GM21526 (cell line): ENCODE measurements around the gene SETD3.

Source experiments
- ATAC-seq: cut with Tn5 transposase; IDR thresholded peaks from one replicate; pipeline ENCODE4 v1.9.1; 2021; ENCODE audit warnings: moderate library complexity; ENCODE audit not compliant: unreplicated experiment, low FRiP score

The SETD3 gene

DNA sequence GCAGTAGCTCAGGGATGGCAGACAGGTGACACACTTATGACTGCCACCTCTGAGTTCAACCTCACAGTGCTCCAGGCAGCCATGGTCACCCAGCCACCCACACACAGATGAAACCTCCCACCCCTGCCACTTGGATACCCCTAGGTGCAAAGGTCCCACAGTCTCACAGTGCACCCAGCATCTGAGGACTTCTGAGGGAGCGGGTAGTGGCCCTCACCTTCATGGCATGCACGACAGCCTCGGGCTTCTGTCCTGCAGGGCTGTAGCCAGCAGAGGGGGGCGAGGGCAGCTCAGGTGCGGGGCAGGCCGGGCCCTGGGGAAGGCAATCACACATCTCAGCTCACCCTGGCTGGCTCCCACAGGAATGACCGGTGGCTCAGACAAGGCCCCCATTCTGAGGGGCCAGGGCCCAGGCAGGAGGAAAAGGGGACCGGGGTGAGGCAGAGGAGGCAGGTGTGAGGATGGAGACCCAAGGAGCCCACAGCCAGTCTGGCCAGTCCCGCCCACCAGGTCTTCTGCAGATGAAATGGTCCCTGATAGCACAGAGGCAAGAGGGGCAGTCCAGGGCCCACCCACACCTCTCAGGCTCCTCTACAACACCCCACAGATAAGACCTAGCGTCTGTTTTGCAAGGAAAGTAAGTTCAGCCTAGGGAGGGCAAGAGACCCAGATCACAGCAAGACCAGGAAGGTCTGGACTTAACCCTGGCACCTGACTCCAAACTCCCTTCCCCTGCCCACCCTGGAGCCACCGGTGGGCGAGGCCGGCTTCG lies 36.4 kb upstream of the SETD3 start:
- ATAC-seq = no peak

- no peak for ATAC-seq
Measured at GRCh38 chr14:99516156-99516870, 35.7 kb upstream of the SETD3 start.

DNA sequence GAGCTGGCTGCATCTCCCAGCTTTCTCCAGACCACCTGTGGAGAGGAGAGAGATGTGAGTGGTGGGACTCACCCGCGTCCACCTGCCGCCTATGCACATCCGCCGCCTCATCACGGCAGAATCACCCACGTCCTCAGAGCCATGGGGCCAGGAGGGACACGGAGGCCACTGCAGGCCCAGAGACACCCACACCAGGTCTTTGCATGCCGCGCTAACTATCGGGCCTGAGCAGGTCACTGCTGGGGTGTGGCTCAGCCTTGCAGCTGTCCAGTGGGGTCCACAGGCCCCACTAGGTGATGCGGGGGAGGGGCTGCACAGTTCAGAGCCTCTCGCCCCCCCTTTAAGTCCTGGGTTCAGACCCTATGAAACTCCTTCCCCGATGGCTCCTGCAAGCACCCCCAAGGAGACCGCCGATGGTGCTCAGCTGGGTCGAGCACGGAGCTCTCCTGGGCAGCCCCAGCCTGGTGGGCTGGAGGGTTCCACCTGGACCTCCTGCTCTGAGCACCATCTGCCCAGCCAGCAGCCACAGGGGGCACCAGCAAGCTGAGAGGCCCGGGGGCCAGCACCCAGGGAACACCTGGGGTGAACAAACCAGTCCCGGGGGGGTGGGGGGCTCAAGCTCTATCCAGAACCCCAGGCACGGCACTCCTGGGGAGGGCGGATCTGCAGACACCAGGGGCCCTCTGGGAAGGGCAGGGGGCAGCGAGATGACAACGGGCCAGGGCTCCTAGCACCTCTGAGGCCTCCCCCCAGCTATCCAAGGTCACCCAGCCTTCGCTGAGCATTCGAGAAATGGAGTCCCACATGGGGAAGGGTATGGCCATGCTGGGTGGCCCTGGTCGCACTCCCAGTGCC lies 34.9 kb upstream of the SETD3 start:
- ATAC-seq = no peak

DNA sequence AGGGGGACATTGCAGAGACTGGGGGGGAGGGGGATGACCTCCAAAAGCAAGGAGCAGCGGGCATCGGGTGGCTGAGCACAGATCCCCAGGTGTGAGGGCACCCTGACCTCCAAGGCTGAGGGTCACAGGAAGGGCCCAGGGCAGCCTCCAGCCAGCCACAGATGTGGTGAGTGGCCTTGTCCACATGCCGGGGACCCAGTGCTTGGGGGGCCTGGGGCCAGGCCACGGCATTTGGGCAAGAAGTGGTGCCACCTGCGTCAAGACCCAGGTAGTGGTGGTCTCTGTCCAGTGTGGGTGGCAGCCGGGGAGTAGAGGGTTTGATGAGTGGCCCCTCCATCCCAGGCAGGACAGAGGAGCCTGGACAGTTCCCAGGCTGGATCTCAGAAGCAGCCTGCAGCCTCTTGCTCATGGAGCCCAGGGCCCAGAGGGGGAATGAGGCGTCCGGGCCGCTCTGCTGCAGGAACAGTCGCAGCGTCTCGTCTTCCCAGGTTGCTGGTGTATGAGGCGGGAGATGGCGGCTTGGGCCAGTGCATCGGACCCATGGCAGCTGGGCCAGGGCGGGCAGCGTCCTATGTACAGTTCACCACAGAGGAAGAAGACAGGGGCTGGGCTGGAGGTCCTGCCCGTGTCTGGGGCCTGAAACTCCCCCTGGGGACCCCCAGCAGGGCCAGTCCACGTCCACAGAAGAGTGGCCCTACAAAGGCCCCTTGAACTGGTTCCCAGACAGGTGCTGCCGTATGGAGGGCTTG lies 34.1 kb upstream of the SETD3 start:
- no peak for ATAC-seq

DNA sequence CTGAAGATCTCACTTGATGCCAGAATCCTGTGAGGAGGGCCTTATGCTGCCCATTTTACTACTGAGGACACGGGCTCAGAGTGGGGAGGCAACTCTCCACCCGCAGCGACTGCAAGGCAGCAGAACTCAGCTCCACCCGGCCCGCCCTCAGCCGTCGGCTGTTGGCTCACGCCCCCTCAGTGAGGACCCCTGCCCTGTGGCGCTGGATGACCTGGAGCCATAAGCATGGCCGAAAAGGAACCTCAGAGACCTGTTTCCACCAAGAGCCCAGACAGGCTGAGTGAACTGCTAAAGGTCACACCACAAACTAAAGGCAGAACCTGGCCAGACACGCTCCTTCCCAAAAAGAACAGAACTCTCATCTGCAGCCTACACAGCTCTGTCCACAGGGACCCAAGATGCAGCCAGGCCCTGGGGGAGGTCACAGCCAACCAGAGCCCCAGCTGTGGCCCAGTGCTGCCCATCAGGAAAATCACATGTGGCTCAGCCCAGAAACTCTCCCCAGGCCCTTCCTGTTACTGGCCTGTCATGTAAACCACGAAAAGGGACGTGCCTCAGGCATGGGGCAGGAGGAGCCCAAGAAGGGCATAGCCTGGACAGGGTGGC lies 33.4 kb upstream of the SETD3 start:
- ATAC-seq = no peak

GRCh38 chr14:99513183-99513694 lies 32.6 kb upstream of the SETD3 start:
- no peak for ATAC-seq

- ATAC-seq = no peak
Measured at GRCh38 chr14:99512571-99513182, 32.0 kb upstream of the SETD3 start.

DNA sequence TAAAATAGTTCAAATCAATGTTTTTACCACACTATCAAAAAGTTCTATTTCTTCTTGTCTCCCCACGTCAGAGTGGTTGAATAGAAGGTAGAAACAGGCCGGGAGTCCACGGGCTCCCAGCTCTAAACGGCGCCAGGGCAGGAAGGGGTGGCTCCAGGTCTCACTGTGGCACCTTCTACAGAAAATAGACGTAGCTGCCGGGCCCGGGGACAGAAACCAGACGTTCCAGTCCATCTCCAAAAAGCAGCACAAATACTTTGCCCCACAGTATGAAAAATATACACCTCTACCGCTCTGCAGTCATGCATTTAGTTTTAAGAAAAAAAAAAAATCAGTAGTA lies 31.4 kb upstream of the SETD3 start:
- ATAC-seq = no peak

DNA sequence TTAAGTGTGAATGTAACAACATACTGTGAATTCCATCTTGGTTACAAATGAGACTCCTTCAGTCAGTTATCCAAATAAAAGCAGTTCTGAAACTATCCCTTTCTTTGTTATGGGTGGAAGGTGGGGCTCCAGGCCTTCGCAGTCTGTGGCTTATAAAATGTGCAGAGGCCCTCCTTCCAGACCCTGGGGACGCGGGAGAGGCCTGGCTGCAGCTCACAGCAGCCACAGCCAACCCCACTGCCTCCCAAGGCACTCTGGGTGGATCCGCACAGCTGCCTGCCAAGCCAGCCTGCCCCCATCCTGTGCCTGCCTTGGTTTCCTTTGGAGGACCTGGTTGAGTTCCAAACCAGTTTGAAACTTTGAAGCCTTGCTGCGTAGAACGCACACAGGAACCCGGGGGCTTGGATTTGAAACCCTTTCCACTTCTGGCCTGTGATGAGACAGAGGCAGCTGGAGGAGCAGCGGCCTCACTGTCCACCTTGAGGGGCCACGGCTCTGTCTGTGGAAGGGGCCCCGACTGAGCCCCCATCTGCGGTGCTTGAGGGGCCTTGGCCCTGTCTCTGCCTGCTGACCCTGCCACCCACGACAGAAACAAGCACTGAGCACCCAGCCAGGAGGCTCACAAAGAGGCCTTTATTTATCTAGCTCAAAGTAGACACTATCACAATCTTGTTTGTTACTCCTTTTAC lies 30.9 kb upstream of the SETD3 start:
- ATAC-seq = no peak

GRCh38 chr14:99510556-99511139 lies 30.0 kb upstream of the SETD3 start:
- ATAC-seq = no peak

DNA sequence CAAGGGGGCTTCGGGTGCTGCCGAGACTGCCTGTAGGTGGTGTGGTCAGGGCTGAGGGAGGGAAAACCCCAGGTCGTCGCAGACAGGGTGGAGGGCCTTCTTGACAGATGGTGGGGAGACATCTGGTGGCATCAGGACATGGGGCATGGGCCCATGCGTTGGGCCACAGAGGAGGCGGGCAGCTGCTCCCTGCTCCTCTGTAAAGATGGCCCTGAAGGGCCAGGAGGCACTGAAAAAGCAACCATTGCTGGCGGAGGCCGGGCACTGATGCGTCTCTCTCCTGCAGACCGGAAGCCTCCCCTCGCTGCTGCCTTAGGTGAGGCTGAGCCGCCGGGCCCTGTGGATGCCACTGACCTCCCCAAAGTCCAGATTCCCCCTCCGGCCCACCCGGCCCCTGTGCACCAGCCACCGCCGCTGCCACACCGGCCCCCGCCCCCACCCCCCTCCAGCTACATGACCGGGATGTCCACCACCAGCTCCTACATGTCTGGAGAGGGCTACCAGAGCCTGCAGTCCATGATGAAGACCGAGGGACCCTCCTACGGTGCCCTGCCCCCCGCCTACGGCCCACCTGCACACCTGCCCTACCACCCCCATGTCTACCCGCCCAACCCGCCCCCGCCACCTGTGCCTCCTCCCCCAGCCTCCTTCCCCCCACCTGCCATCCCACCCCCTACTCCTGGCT lies 29.4 kb upstream of the SETD3 start:
- ATAC-seq = no peak

GRCh38 chr14:99508896-99509629 lies 28.4 kb upstream of the SETD3 start:
- no peak for ATAC-seq

GRCh38 chr14:99507860-99508640 lies 27.4 kb upstream of the SETD3 start:
- no peak for ATAC-seq

GRCh38 chr14:99506276-99506675 lies 25.6 kb upstream of the SETD3 start:
- ATAC-seq = no peak

GRCh38 chr14:99505089-99505488 lies 24.4 kb upstream of the SETD3 start:
- no peak for ATAC-seq

GRCh38 chr14:99503848-99504453 lies 23.3 kb upstream of the SETD3 start:
- ATAC-seq = no peak
